ENCODE data around the gene SMC3. TPM values are rescaled to one million over a fixed set of nuclear protein-coding genes. Genes with fewer than 3 reads are reported as not detected.
A peak's percentile ranks its signal among the peaks of the same experiment; 100 is the strongest.

The SMC3 gene
- total RNA-seq, 4 donors from 2014 or later: 27.7 to 50.2 (median 39.5) TPM

DNA sequence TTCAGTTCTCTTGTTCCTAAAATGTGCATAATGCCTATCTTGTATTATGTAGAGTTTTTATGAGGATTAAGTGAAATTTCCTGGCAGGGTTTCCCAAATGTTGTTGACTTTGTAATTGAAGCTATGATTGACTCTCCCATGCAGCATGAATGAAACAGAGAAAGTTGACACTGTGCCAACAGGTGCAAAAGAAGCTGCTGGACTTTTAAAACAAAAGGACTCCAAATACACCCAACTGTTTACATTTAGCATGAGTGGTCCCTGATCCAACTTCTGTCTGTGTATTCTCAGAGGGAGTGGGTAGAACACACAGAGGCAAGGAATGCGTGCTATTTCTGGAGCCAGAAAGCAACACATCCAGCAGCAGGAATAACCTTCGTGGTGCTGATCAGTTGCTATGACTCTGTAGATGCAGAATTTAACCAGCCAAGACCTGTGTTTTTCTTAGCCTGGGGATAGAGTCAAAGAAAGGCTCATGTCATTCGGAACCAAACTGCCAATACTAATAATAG is 62.2 kb downstream of the SMC3 start:
- no peaks in the 10 kb centered on the region for H3K9me3 ChIP-seq
- intact Hi-C loops (cut with DNase I): no loop called here
- DNase-seq (ENCODE audit: extremely low spot score): peak; percentile 55
- H3K36me3 ChIP-seq: no peaks in the 10 kb centered on the region
- H3K27ac ChIP-seq (replicated peaks in 1 of 4): peak overlapping the region; percentile 74 to 81 (median 77)
- 42% methylated on average over 2 of the region's 3 CpGs for WGBS
- peaks cover 10 to 22% (median 20%) of the 10 kb centered on the region in 4 donors for H3K4me1 ChIP-seq
- TF ChIP-seq POLR2A (IDR thresholded peaks at IDR 0.05; ENCODE audit: low read depth) (no peak), POLR2AphosphoS5 (IDR thresholded peaks at IDR 0.05) (peak; percentile 59 to 73)
- H3K4me3 ChIP-seq: no peak overlapping the region
- H3K27me3 ChIP-seq: no peaks in the 10 kb centered on the region

DNA sequence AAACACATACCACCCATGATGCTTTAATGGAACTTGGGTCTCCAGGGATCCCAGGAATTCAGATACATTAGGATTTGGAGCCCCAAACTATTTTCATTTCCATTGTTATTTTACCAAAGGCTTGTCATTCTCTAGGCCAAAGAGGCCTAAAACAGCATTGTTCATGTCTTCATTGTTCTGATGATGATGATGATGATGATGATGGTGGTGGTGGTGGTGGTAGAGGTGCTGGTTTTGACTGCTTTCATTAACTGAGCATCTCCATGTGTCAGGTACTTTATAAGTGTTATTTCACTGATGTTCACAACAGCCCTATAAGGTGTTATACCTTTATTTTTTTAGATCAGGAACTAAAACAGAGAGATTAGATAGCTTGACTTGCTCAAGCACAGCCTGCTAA is 64.4 kb downstream of the SMC3 start:
- intact Hi-C loops (cut with DNase I): no loop called here
- TF ChIP-seq EP300 (IDR thresholded peaks at IDR 0.05) (no peak), POLR2AphosphoS5 (IDR thresholded peaks at IDR 0.05) (no peak), POLR2A (IDR thresholded peaks at IDR 0.05; ENCODE audit: low read depth) (no peak)
- TF ChIP-seq, protein P1, sequence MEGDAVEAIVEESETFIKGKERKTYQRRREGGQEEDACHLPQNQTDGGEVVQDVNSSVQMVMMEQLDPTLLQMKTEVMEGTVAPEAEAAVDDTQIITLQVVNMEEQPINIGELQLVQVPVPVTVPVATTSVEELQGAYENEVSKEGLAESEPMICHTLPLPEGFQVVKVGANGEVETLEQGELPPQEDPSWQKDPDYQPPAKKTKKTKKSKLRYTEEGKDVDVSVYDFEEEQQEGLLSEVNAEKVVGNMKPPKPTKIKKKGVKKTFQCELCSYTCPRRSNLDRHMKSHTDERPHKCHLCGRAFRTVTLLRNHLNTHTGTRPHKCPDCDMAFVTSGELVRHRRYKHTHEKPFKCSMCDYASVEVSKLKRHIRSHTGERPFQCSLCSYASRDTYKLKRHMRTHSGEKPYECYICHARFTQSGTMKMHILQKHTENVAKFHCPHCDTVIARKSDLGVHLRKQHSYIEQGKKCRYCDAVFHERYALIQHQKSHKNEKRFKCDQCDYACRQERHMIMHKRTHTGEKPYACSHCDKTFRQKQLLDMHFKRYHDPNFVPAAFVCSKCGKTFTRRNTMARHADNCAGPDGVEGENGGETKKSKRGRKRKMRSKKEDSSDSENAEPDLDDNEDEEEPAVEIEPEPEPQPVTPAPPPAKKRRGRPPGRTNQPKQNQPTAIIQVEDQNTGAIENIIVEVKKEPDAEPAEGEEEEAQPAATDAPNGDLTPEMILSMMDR (IDR thresholded peaks at IDR 0.05): no peak
- Histone ChIP-seq H3K4me1 (peaks cover 21 to 36% (median 30%) of the 10 kb centered on the region in 4 donors), H3K27me3 (no peaks in the 10 kb centered on the region), H3K9me3 (no peaks in the 10 kb centered on the region), H3K27ac (replicated peaks in 1 of 4) (no peak overlapping the region), H3K4me3 (no peak overlapping the region), H3K36me3 (no peaks in the 10 kb centered on the region)
- peak; percentile 19 for DNase-seq (ENCODE audit: extremely low spot score)

DNA sequence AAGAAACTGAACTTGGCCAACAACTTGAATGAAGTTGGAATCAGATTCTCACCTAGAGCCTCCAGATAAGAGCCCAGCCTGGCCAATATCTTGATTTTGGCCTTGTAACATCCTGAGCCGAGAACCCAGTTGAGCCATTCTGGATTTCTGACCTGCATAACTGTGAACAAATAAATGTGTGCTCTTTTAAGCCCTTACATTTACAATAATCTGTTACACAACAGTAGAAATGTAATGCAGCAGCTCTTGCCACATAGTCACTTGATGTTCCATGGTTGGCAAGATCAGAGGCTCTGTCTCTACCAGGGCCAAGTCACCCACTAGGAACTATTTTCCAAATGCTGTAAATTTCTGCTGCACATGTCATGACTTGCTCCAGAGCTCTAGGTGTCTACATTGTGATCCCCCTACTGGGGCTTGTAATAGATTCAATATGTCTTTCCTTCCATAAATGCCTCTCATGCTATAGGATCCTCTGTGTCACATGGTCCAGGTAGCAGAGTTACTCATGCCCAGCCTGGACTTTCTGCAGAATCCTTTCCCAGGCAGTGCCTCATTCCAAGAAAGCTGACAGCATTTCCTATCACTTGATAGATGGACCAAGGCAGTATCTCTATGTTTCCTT is 65.2 kb downstream of the SMC3 start:
- no peak overlapping the region for H3K27ac ChIP-seq (replicated peaks in 1 of 4)
- H3K27me3 ChIP-seq: no peaks in the 10 kb centered on the region
- H3K9me3 ChIP-seq: no peaks in the 10 kb centered on the region
- intact Hi-C loops (cut with DNase I): no loop called here
- DNase-seq (ENCODE audit: extremely low spot score): peak; percentile 88
- WGBS: 100% methylated on average over 1 of the region's 1 CpG
- no peak overlapping the region for H3K4me3 ChIP-seq
- TF ChIP-seq POLR2AphosphoS5 (IDR thresholded peaks at IDR 0.05) (no peak), POLR2A (IDR thresholded peaks at IDR 0.05; ENCODE audit: low read depth) (no peak), EP300 (IDR thresholded peaks at IDR 0.05) (no peak)
- TF ChIP-seq, protein P1 (IDR thresholded peaks at IDR 0.05): no peak
- peaks cover 26 to 44% (median 37%) of the 10 kb centered on the region in 4 donors for H3K4me1 ChIP-seq
- no peaks in the 10 kb centered on the region for H3K36me3 ChIP-seq

DNA sequence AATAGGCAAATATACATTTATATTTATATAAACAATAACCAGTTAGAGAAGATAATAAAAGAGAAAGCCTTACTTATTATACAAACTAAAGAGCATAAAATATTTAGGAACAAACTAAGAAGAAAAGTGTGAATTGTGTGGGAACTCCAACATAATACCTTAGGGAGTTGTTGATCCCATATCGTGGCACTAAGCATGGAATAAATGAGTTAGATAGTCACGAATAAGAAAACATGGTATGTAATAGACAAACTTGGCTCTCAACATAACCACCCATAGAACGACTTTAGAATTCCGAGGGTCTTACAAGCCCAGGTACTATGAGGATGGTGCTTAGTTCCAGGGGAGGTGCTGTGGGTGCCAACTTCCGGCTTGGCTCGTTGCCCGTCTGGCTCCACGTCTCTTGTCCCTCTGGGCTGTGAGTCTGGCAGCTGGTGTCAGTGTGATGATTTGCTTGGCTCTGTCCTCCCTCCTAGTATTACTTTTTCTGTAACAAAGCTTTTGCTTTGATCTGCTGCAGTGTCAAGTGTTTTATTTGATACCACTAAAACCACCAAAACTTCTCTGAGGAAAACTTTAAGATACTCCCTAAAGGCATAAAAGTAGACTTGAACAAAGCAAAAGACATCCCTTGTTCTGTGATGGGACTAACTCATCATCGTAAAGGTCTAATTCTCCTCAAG is 67.2 kb downstream of the SMC3 start:
- no peaks in the 10 kb centered on the region for H3K36me3 ChIP-seq
- 42% methylated on average over 9 of the region's 9 CpGs for WGBS
- no peaks in the 10 kb centered on the region for H3K9me3 ChIP-seq
- intact Hi-C loops (cut with DNase I): no loop called here
- no peaks in the 10 kb centered on the region for H3K27me3 ChIP-seq
- no peak overlapping the region for H3K27ac ChIP-seq (replicated peaks in 1 of 4)
- H3K4me3 ChIP-seq: no peak overlapping the region
- DNase-seq (ENCODE audit: extremely low spot score): peak; percentile 74
- peaks cover 20 to 38% (median 30%) of the 10 kb centered on the region in 4 donors for H3K4me1 ChIP-seq
- TF ChIP-seq, protein P1 (IDR thresholded peaks at IDR 0.05): no peak
- no peak for TF ChIP-seq EP300 (IDR thresholded peaks at IDR 0.05)
- no peak for TF ChIP-seq POLR2A (IDR thresholded peaks at IDR 0.05; ENCODE audit: low read depth)
- TF ChIP-seq POLR2AphosphoS5 (IDR thresholded peaks at IDR 0.05): no peak

DNA sequence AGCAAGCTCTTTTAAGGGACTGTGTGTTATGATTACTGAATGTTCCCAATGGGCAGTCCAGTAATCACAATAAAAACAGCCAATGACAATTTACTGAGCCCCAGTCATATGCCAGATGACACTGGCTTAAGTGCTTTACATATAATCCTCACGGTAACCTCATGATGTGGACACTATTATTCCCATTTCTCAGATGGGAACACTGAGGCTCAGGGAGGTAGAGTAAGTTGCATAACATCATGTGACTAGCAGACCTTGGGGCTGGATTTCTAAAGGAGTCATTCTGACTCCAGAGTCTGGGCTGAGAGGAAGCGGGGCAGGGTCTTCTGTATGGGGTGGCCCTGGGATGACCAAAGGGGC is 69.1 kb downstream of the SMC3 start:
- 94% methylated on average over 2 of the region's 2 CpGs for WGBS
- peaks cover 16 to 36% (median 26%) of the 10 kb centered on the region in 4 donors for H3K4me1 ChIP-seq
- H3K4me3 ChIP-seq: no peak overlapping the region

More for the DNA sequence above, 69.1 kb downstream of the SMC3 start:
- no peaks in the 10 kb centered on the region for H3K9me3 ChIP-seq
- H3K27ac ChIP-seq (replicated peaks in 1 of 4): peak overlapping the region; percentile 58 to 75 (median 74)
- TF ChIP-seq POLR2A (IDR thresholded peaks at IDR 0.05; ENCODE audit: low read depth): no peak
- TF ChIP-seq EP300 (IDR thresholded peaks at IDR 0.05): no peak
- TF ChIP-seq, protein P1 (IDR thresholded peaks at IDR 0.05): no peak
- TF ChIP-seq POLR2AphosphoS5 (IDR thresholded peaks at IDR 0.05): no peak
- intact Hi-C loops (cut with DNase I): no loop called here
- H3K36me3 ChIP-seq: no peaks in the 10 kb centered on the region
- no peaks in the 10 kb centered on the region for H3K27me3 ChIP-seq
- DNase-seq (ENCODE audit: extremely low spot score): no peak
